Panc1 (cell line): Measurements from ENCODE around the gene HRH3. TPM values are rescaled to one million over a fixed set of nuclear protein-coding genes. Genes with fewer than 3 reads are reported as not detected.

ENCODE experiments used
- ATAC-seq: fragments of 200-7000 bp; cut with Tn5 transposase; 2 replicates; pipeline ENCODE4 v1.9.1; 2020; ENCODE audit warnings: mild to moderate bottlenecking, moderate library complexity
- BruUV-seq: library from RNA; stranded (reverse); fragments of 400-500 nt; replicated peaks from 2 replicates; lab custom pipeline; 2021; lab: Mats Ljungman, UMichigan
- CTCF ChIA-PET: fragments of 300-600 bp; sonication (Branson Sonifier 250); formaldehyde crosslinking; loops from one replicate; lab custom pipeline; 2022; ENCODE audit warnings: antibody characterized with exemption; lab: Charles Lee
- POLR2A ChIA-PET: fragments of 300-600 bp; sonication (Branson Sonifier 250); formaldehyde crosslinking; loops from one replicate; lab custom pipeline; 2022; ENCODE audit warnings: antibody characterized with exemption; lab: Charles Lee
- DNase-seq: peaks from one replicate; pipeline ENCODE4 v3.0.0-alpha.2; 2010; ENCODE audit warnings: low read depth, low spot score
- H3K27ac ChIP-seq: 2 replicates; pipeline ENCODE4 v1.5.1; 2011; ENCODE audit warnings: mild to moderate bottlenecking, low read length, inconsistent platforms
- H3K27me3 ChIP-seq: fragments of 200-500 bp; sonication (Bioruptor generic); 2 replicates; pipeline ENCODE4 v1.6.0; 2014; ENCODE audit warnings: low read length, inconsistent platforms; ENCODE audit not compliant: control insufficient read depth, insufficient read depth
- H3K36me3 ChIP-seq: fragments of 200-500 bp; sonication (Bioruptor generic); 2 replicates; pipeline ENCODE4 v1.5.1; 2014; ENCODE audit warnings: inconsistent platforms, mild to moderate bottlenecking, low read length, moderate library complexity; ENCODE audit not compliant: control insufficient read depth, insufficient read depth
- H3K4me1 ChIP-seq: 2 replicates; pipeline ENCODE4 v1.5.1; 2011; ENCODE audit warnings: inconsistent platforms, mild to moderate bottlenecking, low read length, moderate library complexity; ENCODE audit not compliant: control insufficient read depth, insufficient read depth
- H3K4me3 ChIP-seq, 2 experiments: 2 replicates each; pipeline ENCODE4 v1.5.1; 2011 to 2012; ENCODE audit warnings: low read depth in 2 of 2, low read length in 2 of 2, mild to moderate bottlenecking in 2 of 2, inconsistent platforms in 1 of 2, moderate library complexity in 1 of 2
- H3K9me3 ChIP-seq: fragments of 200-500 bp; sonication (Bioruptor generic); 2 replicates; pipeline ENCODE4 v1.5.1; 2014; ENCODE audit warnings: low read depth, mild to moderate bottlenecking, inconsistent platforms, low read length, moderate library complexity; ENCODE audit not compliant: control insufficient read depth, insufficient read depth
- CTCF ChIP-seq: fragments of 450-650 bp; IDR thresholded peaks from 2 replicates; pipeline ENCODE4 v1.5.1; 2017; ENCODE audit warnings: mild to moderate bottlenecking
- POLR2AphosphoS5 ChIP-seq: IDR thresholded peaks from 2 replicates; pipeline ENCODE4 v1.6.1; 2012; ENCODE audit warnings: mild to moderate bottlenecking, low read depth, low read length, moderate library complexity
- SIN3A ChIP-seq: IDR thresholded peaks from 2 replicates; pipeline ENCODE4 v1.6.1; 2012; ENCODE audit warnings: low read depth, mild to moderate bottlenecking, low read length, moderate library complexity, borderline replicate concordance; ENCODE audit not compliant: insufficient read depth
- TCF7L2 ChIP-seq: IDR thresholded peaks from 2 replicates; pipeline ENCODE4 v1.6.1; 2011; ENCODE audit warnings: mild to moderate bottlenecking, low read depth, low read length, inconsistent platforms
- in situ Hi-C: cut with HindIII; loops from 2 replicates; pipeline ENCODE4 v1.10.0; 2016; ENCODE audit warnings: low sequenced_read_pairs, low pct_unique_long_range_greater_than_20kb
- intact Hi-C: fragments of 100-400 bp; cut with micrococcal nuclease; formaldehyde crosslinking; loops from one replicate; pipeline ENCODE4 v1.10.0; 2022; ENCODE audit not compliant: unreplicated experiment
- total RNA-seq: library from RNA; stranded (reverse); gene quantifications from one replicate; pipeline ENCODE4 v1.2.1, GENCODE V29; 2021; ENCODE audit not compliant: unreplicated experiment
- TF ChIP-seq, protein P1 (sequence below), 2 experiments: IDR thresholded peaks; 2 replicates each; pipeline ENCODE4 v1.6.1; 2011 to 2012; ENCODE audit warnings: low read depth in 2 of 2, control low read depth in 1 of 2, low read length in 1 of 2, mild to moderate bottlenecking in 1 of 2, moderate library complexity in 1 of 2; ENCODE audit not compliant: insufficient read depth in 1 of 2

HRH3 gene
- total RNA-seq, 1 experiment from 2014 or later: 0.10 TPM

DNA sequence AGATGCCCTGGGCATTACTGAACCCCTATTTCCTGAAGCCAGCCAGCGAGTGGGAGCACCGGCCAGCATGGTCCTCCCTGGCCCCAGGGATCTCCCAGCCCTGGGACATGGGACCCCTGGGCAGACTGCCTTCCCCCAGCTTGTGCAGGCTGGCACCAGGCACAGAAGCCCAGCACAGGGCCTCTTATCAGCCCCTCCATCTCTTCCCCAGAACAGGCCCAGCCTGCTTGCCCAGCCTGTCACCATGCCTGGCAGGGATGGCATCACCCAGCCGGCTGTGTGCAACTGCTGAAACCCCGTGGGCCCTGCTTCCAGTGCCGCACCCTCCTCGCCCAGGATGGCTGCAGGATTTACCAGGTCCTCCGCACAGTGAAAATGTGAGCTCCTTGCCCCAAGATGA is 12.1 kb upstream of the HRH3 start:
- intact Hi-C loops: no loop called here
- Histone ChIP-seq H3K27ac (no peak overlapping the region), H3K4me3 (no peak overlapping the region), H3K9me3 (no peaks in the 10 kb centered on the region), H3K36me3 (no peaks in the 10 kb centered on the region), H3K4me1 (no peaks in the 10 kb centered on the region; the same call in none of the 2 replicates), H3K27me3 (no peaks in the 10 kb centered on the region)
- no peak for DNase-seq
- ATAC-seq: no peak
- no TSS peak for BruUV-seq
- ChIA-PET POLR2A (interaction anchor here (0.6 kb wide), 1 partner anchor 11 kb away, joined by 3 read pairs; no protein-coding TSS in a partner anchor), CTCF (no interaction called here)
- in situ Hi-C loops: no loop called here
- TF ChIP-seq TCF7L2 (no peak), SIN3A (no peak)
- TF ChIP-seq, protein P1, sequence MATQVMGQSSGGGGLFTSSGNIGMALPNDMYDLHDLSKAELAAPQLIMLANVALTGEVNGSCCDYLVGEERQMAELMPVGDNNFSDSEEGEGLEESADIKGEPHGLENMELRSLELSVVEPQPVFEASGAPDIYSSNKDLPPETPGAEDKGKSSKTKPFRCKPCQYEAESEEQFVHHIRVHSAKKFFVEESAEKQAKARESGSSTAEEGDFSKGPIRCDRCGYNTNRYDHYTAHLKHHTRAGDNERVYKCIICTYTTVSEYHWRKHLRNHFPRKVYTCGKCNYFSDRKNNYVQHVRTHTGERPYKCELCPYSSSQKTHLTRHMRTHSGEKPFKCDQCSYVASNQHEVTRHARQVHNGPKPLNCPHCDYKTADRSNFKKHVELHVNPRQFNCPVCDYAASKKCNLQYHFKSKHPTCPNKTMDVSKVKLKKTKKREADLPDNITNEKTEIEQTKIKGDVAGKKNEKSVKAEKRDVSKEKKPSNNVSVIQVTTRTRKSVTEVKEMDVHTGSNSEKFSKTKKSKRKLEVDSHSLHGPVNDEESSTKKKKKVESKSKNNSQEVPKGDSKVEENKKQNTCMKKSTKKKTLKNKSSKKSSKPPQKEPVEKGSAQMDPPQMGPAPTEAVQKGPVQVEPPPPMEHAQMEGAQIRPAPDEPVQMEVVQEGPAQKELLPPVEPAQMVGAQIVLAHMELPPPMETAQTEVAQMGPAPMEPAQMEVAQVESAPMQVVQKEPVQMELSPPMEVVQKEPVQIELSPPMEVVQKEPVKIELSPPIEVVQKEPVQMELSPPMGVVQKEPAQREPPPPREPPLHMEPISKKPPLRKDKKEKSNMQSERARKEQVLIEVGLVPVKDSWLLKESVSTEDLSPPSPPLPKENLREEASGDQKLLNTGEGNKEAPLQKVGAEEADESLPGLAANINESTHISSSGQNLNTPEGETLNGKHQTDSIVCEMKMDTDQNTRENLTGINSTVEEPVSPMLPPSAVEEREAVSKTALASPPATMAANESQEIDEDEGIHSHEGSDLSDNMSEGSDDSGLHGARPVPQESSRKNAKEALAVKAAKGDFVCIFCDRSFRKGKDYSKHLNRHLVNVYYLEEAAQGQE (IDR thresholded peaks at IDR 0.05; ENCODE audit: insufficient read depth in 1 of 2, low read depth in 2 of 2, low read length in 1 of 2): no peak

DNA sequence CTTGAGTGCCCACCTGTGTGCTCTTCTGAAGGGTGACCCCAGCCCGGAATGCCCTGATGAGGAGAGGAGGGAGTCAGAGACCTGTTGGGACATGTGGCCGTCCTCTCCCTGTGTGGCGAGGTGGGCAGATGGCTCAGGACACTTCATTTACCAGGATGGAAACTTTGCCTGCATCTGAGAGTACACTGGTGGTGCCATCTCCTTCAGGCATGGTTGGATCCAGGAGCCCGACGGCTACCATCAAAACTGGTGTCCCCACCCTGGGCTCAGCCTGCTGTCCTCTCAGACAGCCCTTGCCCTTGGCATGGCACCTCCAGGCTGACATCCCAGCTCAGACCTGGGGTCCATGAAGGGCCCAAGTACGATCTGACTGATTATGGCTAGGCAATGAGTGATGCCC is 11.2 kb upstream of the HRH3 start:
- DNase-seq (no peak), ATAC-seq (no peak)
- H3K9me3 ChIP-seq: no peaks in the 10 kb centered on the region
- H3K27me3 ChIP-seq: no peaks in the 10 kb centered on the region
- ChIA-PET CTCF (no interaction called here), POLR2A (no interaction called here)
- intact Hi-C loops (no loop called here), in situ Hi-C loops (no loop called here)
- no peak overlapping the region for H3K27ac ChIP-seq
- no peak overlapping the region for H3K4me3 ChIP-seq
- no peaks in the 10 kb centered on the region for H3K36me3 ChIP-seq
- no TSS peak for BruUV-seq
- no peak for TF ChIP-seq SIN3A
- no peak for TF ChIP-seq CTCF
- no peak for TF ChIP-seq POLR2AphosphoS5
- TF ChIP-seq, protein P1 (IDR thresholded peaks at IDR 0.05; ENCODE audit: insufficient read depth in 1 of 2, low read depth in 2 of 2, low read length in 1 of 2): no peak
- no peak for TF ChIP-seq TCF7L2
- no peaks in the 10 kb centered on the region; the same call in none of the 2 replicates for H3K4me1 ChIP-seq
